SK-N-SH (cell line): ENCODE measurements around the gene WDR46. TPM values are rescaled to one million over a fixed set of nuclear protein-coding genes. Genes with fewer than 3 reads are reported as not detected.
A peak's percentile ranks its signal among the peaks of the same experiment; 100 is the strongest.

ENCODE experiments used
- CTCF ChIA-PET: fragments of 300-600, 350-600 bp; formaldehyde crosslinking; extraction: SDS; loops from one replicate; lab custom pipeline; 2021; lab: Yijun Ruan, JAX
- POLR2A ChIA-PET: fragments of 350-600 bp; sonication (Branson Sonifier 250); formaldehyde crosslinking; extraction: SDS; loops from one replicate; lab custom pipeline; 2020; ENCODE audit warnings: antibody characterized with exemption, inconsistent platforms; lab: Yijun Ruan, JAX
- DNase-seq: peaks from one replicate; pipeline ENCODE4 v3.0.0; 2012
- H2AFZ ChIP-seq: fragments of 200-600 bp; sonication (generic); 2 replicates; pipeline ENCODE4 v1.8.1; 2016; ENCODE audit warnings: antibody characterized with exemption, mild to moderate bottlenecking, low read depth
- H3F3A ChIP-seq: fragments of 200-600 bp; sonication (generic); replicated peaks from 2 replicates; pipeline ENCODE3; 2016; ENCODE audit warnings: antibody characterized with exemption, mild to moderate bottlenecking; ENCODE audit not compliant: insufficient read depth
- H3K27ac ChIP-seq, 2 experiments: fragments of 200-500 bp in 1 of 2; fragments of 200-600 bp in 1 of 2; sonication (Bioruptor generic) in 1 of 2; sonication (generic), shearing (Covaris generic) in 1 of 2; 2 replicates each; pipeline versions ENCODE4 v1.5.1 to v1.6.1; 2014 to 2016; ENCODE audit warnings: low read depth in 2 of 2, inconsistent platforms in 1 of 2, low read length in 1 of 2, mild to moderate bottlenecking in 1 of 2, mixed read lengths in 1 of 2
- H3K27me3 ChIP-seq: fragments of 200-600 bp; sonication (generic), shearing (Covaris generic); 2 replicates; pipeline ENCODE4 v1.6.1; 2016; ENCODE audit warnings: mixed run types; ENCODE audit not compliant: insufficient read depth
- H3K36me3 ChIP-seq, 2 experiments: fragments of 200-500 bp in 1 of 2; fragments of 200-600 bp in 1 of 2; sonication (Bioruptor generic) in 1 of 2; sonication (generic) in 1 of 2; replicated peaks in 1 of 2; 2 replicates each; pipeline versions ENCODE3 to v1.5.1; 2014 to 2016; ENCODE audit warnings: low read length in 1 of 2, mild to moderate bottlenecking in 1 of 2; ENCODE audit not compliant: insufficient read depth in 2 of 2, control insufficient read depth in 1 of 2
- H3K4me1 ChIP-seq, 2 experiments: fragments of 200-500 bp in 1 of 2; fragments of 200-600 bp in 1 of 2; sonication (Bioruptor generic) in 1 of 2; sonication (generic), shearing (Covaris generic) in 1 of 2; 2 replicates each; pipeline versions ENCODE4 v1.5.1 to v1.6.1; 2014 to 2016; ENCODE audit warnings: low read depth in 1 of 2, low read length in 1 of 2, mixed run types in 1 of 2; ENCODE audit not compliant: insufficient read depth in 2 of 2, control insufficient read depth in 1 of 2
- H3K4me2 ChIP-seq: fragments of 200-600 bp; sonication (generic), shearing (Covaris generic); 2 replicates; pipeline ENCODE4 v1.6.1; 2017; ENCODE audit warnings: mixed run types
- H3K4me3 ChIP-seq, 2 experiments: fragments of 200-500 bp in 1 of 2; fragments of 200-600 bp in 1 of 2; sonication (Bioruptor generic) in 1 of 2; sonication (generic), shearing (Covaris generic) in 1 of 2; 2 replicates each; pipeline versions ENCODE4 v1.5.1 to v1.8.1; 2014 to 2016; ENCODE audit warnings: low read depth in 2 of 2, inconsistent platforms in 1 of 2, low read length in 1 of 2, mild to moderate bottlenecking in 1 of 2, mixed read lengths in 1 of 2, moderate library complexity in 1 of 2
- H3K79me2 ChIP-seq: fragments of 200-600 bp; sonication (generic); 2 replicates; pipeline ENCODE4 v1.8.1; 2017; ENCODE audit warnings: mild to moderate bottlenecking; ENCODE audit not compliant: insufficient read depth
- H3K9ac ChIP-seq: fragments of 200-600 bp; sonication (generic); 2 replicates; pipeline ENCODE4 v1.6.1; 2017; ENCODE audit warnings: mixed run types
- H3K9me2 ChIP-seq: fragments of 200-600 bp; sonication (generic); 2 replicates; pipeline ENCODE4 v1.6.1; 2017; ENCODE audit warnings: mixed run types
- H3K9me3 ChIP-seq: fragments of 200-600 bp; sonication (generic); 2 replicates; pipeline ENCODE4 v1.6.1; 2017; ENCODE audit warnings: mixed run types, mild to moderate bottlenecking, moderate library complexity
- H4K20me1 ChIP-seq: fragments of 200-600 bp; sonication (generic); 2 replicates; pipeline ENCODE4 v1.6.1; 2017; ENCODE audit warnings: mild to moderate bottlenecking, mixed run types; ENCODE audit not compliant: insufficient read depth
- EZH2phosphoT487 ChIP-seq: fragments of 200-600 bp; sonication (generic); IDR thresholded peaks from 2 replicates; pipeline ENCODE4 v1.6.1; 2017; ENCODE audit warnings: low read depth, mixed run types, mild to moderate bottlenecking, antibody characterized with exemption, moderate library complexity, borderline replicate concordance
- FOSL2 ChIP-seq: IDR thresholded peaks from 2 replicates; pipeline ENCODE4 v1.4.0; 2012; ENCODE audit warnings: low read depth, mild to moderate bottlenecking, moderate library complexity, borderline replicate concordance
- GATA2 ChIP-seq: sonication (generic); formaldehyde crosslinking; IDR thresholded peaks from 2 replicates; pipeline ENCODE4 v1.5.0; 2020; ENCODE audit warnings: mild to moderate bottlenecking, missing genetic modification reagents
- IRF3 ChIP-seq: fragments of 150-350 bp; IDR thresholded peaks from 2 replicates; pipeline ENCODE4 v1.6.1; 2016; ENCODE audit warnings: mild to moderate bottlenecking, low read depth, low read length
- MAX ChIP-seq: IDR thresholded peaks from 2 replicates; pipeline ENCODE4 v1.4.0; 2012; ENCODE audit warnings: low read depth
- MXI1 ChIP-seq: IDR thresholded peaks from 2 replicates; pipeline ENCODE4 v1.6.1; 2012; ENCODE audit warnings: mild to moderate bottlenecking, low read depth, low read length, improper control_type of control experiment
- NFIC ChIP-seq: IDR thresholded peaks from 2 replicates; pipeline ENCODE4 v1.4.0; 2012; ENCODE audit warnings: borderline replicate concordance
- PBX3 ChIP-seq: IDR thresholded peaks from 2 replicates; pipeline ENCODE4; 2012
- TAF1 ChIP-seq: IDR thresholded peaks from 2 replicates; pipeline ENCODE4 v1.6.1; 2012; ENCODE audit warnings: low read depth, mild to moderate bottlenecking, low read length, moderate library complexity, borderline replicate concordance
- TEAD4 ChIP-seq: IDR thresholded peaks from 2 replicates; pipeline ENCODE4 v1.4.0; 2012; ENCODE audit warnings: mild to moderate bottlenecking, borderline replicate concordance; ENCODE audit not compliant: insufficient read depth
- USF1 ChIP-seq: IDR thresholded peaks from 2 replicates; pipeline ENCODE4 v1.4.0; 2012; ENCODE audit warnings: low read depth, borderline replicate concordance
- USF2 ChIP-seq: fragments of 150-350 bp; IDR thresholded peaks from 2 replicates; pipeline ENCODE4 v1.6.1; 2017; ENCODE audit warnings: antibody characterized with exemption, low read length, low read depth, borderline replicate concordance
- ZBTB33 ChIP-seq: IDR thresholded peaks from 2 replicates; pipeline ENCODE4 v1.4.0; 2012; ENCODE audit warnings: low read depth, borderline replicate concordance
- WGBS: methylation state at CpG from one replicate; pipeline ENCODE4 v1.1.6; 2017; ENCODE audit warnings: low lambda C conversion rate; 5-methylcytosine and 5-hydroxymethylcytosine counted together
- polyA plus RNA-seq, 3 experiments: library from polyadenylated mRNA; depleted of rRNA; stranded (reverse); fragments of >200 nt; gene quantifications; 2 replicates each; pipeline ENCODE4 v1.2.3, GENCODE V29; 2012

The WDR46 gene
- polyA plus RNA-seq, 1 of the 3 experiments (the other 2 are of a cell fraction): 153 TPM

GRCh38 chr6:33299237-33299944, 10.4 kb upstream of the WDR46 start (continued):
- peak; percentile 92 for TF ChIP-seq TAF1

- CTCF ChIA-PET: interaction anchor here (0.7 to 2.9 kb wide), 15 partner anchors 8 to 126 kb away, joined by 3 to 30 read pairs (median 5); partner anchors contain the start of genes B3GALT4, PFDN6, RPS18 and TAPBP
- peak; percentile 26; the same call in 1 of the 2 replicates for TF ChIP-seq PBX3
- no peak for TF ChIP-seq EZH2phosphoT487
- no peak for TF ChIP-seq GATA2 (CRISPR knock-in tag)
- peak; percentile 25; the same call in 1 of the 2 replicates for TF ChIP-seq NFIC
- no peak for TF ChIP-seq ZBTB33
- TF ChIP-seq MAX: no peak
- TF ChIP-seq IRF3: no peak
- no peak for TF ChIP-seq USF1
- no peak for TF ChIP-seq USF2
- no peak for TF ChIP-seq FOSL2
- no peak; the same call in 1 of the 2 replicates for TF ChIP-seq MXI1
- TF ChIP-seq TEAD4: no peak
- TF ChIP-seq, all 33 proteins: peak for 2
- H3K9ac ChIP-seq: peak within 1 kb of the TSS; percentile 94
- H3K9me2 ChIP-seq: no peaks in the 10 kb centered on the region
- POLR2A ChIA-PET: interaction anchor here (1.2 to 3.3 kb wide), 9 partner anchors 10 to 327 kb away, joined by 4 to 30 read pairs (median 7); partner anchors contain the start of genes B3GALT4, PFDN6, RING1 and RPS18
- H2AFZ ChIP-seq: peak within 1 kb of the TSS; percentile 40; the same call in 1 of the 2 replicates
- H3K4me3 ChIP-seq: peak within 1 kb of the TSS; percentile 84 to 89
- WGBS: 0% methylated on average over 21 of the region's 34 CpGs
- H3F3A ChIP-seq: peaks cover 22% of the 10 kb centered on the region
- H3K36me3 ChIP-seq: peaks cover 17 to 26% of the 10 kb centered on the region in 2 experiments
- no peaks in the 10 kb centered on the region for H3K9me3 ChIP-seq
- no peaks in the 10 kb centered on the region for H3K27me3 ChIP-seq
- peaks cover 4 to 13% of the 10 kb centered on the region in 2 experiments; a peak in 1 of 4 replicates for H3K4me1 ChIP-seq
- peaks cover 48% of the 10 kb centered on the region for H3K79me2 ChIP-seq
- H3K4me2 ChIP-seq: peak within 1 kb of the TSS; percentile 94
- peak; percentile 78 for DNase-seq
- H4K20me1 ChIP-seq: peaks cover 11% of the 10 kb centered on the region; the same call in 1 of the 2 replicates
- H3K27ac ChIP-seq: peak within 1 kb of the TSS; percentile 99
These were observed 9.8 kb upstream of the WDR46 start, which contains the start of gene RGL2 for GRCh38 chr6:33298773-33299236. RGL2 (minus strand) TSS chr6:33298942; CDS start chr6:33298610, 332 bp downstream.
